Activated T-helper 1 cell treated with anti-CD3 and anti-CD28 coated beads, Interleukin-12 subunit alpha, Interleukin-12 subunit beta, Interleukin-2, Interleukin-4 antibody, amounts not matched to agents 30 ng/mL and 10 ng/mL and 1 ng/mL, durations not matched to agents 14 hours and 24 hours and 36 hours (primary cell): Measurements from ENCODE around the gene LRCH1. TPM values are rescaled to one million over a fixed set of nuclear protein-coding genes. Genes with fewer than 3 reads are reported as not detected.
A peak's percentile ranks its signal among the peaks of the same experiment; 100 is the strongest.

Experiments used
- DNase-seq: peaks from one replicate; pipeline ENCODE4 v3.0.0; 2021; ENCODE audit warnings: low spot score
- H3K27ac Mint-ChIP-seq: one replicate; pipeline ENCODE4 v1.8.0; 2021; ENCODE audit warnings: mild to moderate bottlenecking, mixed read lengths
- H3K27me3 Mint-ChIP-seq: one replicate; pipeline ENCODE4 v1.8.0; 2022; ENCODE audit warnings: mild to moderate bottlenecking, moderate library complexity, mixed read lengths; ENCODE audit not compliant: insufficient read depth
- H3K36me3 Mint-ChIP-seq: one replicate; pipeline ENCODE4 v1.8.0; 2021; ENCODE audit warnings: low read depth, mixed read lengths
- H3K4me1 Mint-ChIP-seq: one replicate; pipeline ENCODE4 v1.8.0; 2021; ENCODE audit warnings: low read depth, mixed read lengths
- H3K4me3 Mint-ChIP-seq: one replicate; pipeline ENCODE4 v1.8.0; 2021; ENCODE audit warnings: mild to moderate bottlenecking, moderate library complexity, mixed read lengths
- H3K9me3 Mint-ChIP-seq: one replicate; pipeline ENCODE4 v1.8.0; 2021; ENCODE audit warnings: mixed read lengths
- intact Hi-C: fragments of 100-400 bp; cut with micrococcal nuclease; formaldehyde crosslinking; loops from one replicate; pipeline ENCODE4 v1.15.1; 2024
- total RNA-seq: library from RNA; stranded (reverse); gene quantifications from 2 replicates; pipeline ENCODE4 v1.2.3, GENCODE V29; 2022

The LRCH1 gene
- total RNA-seq, 1 donor from 2014 or later: 20.3 TPM

- no peak overlapping the region for H3K27ac Mint-ChIP-seq
These were observed 76.9 kb downstream of the LRCH1 start for GRCh38 chr13:46629811-46630413.

DNA sequence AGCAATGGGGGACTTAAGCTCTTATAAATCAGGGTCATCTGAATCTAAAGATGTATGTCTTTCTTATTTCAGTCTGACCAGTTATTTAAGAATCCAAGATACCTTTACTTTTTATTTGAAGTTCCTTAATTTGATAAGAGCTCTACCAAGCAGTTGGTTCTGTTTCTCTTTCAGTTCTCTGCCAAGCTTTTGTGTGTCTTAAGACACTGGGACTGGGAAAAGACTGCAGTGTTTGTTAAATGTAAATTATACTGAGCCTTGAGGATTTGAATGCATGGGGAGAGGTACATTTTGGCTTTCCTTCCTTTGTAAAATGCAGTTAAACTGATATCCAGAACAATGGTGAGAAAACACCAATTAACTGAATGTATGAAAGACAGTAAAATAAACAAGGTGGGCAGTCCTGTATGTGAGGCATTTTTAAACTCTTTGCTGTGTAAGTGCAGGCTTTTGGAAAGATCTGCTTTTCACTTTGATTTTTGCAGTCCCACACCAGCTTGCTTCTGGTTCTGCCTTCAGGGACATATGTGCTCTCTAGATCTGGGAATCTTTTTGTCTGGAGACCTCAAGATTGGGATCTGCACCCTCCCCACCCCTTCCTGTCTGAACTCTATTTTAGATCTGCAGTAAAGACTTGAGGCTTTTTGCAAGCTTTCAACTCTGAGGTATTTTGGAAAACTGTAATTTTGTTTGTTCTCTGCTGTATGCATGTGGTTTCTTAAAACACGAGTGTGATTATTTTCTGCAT, 77.6 kb downstream of the LRCH1 start:
- Mint-ChIP-seq H3K4me3 (no peak overlapping the region), H3K27ac (peak overlapping the region; percentile 36), H3K27me3 (no peaks in the 10 kb centered on the region), H3K4me1 (peaks cover 30% of the 10 kb centered on the region), H3K9me3 (no peaks in the 10 kb centered on the region), H3K36me3 (peaks cover 6% of the 10 kb centered on the region)
- no peak for DNase-seq
- intact Hi-C loops: no loop called here

More at GRCh38 chr13:46629811-46630413, 76.9 kb downstream of the LRCH1 start:
- intact Hi-C loops: no loop called here
- DNase-seq: no peak
- H3K36me3 Mint-ChIP-seq: peaks cover 6% of the 10 kb centered on the region
- H3K27me3 Mint-ChIP-seq: no peaks in the 10 kb centered on the region
- H3K4me3 Mint-ChIP-seq: no peak overlapping the region
- H3K9me3 Mint-ChIP-seq: no peaks in the 10 kb centered on the region
- peaks cover 35% of the 10 kb centered on the region for H3K4me1 Mint-ChIP-seq

- Mint-ChIP-seq H3K27me3 (no peaks in the 10 kb centered on the region), H3K9me3 (no peaks in the 10 kb centered on the region), H3K27ac (peak overlapping the region; percentile 36), H3K4me1 (peaks cover 31% of the 10 kb centered on the region), H3K36me3 (peaks cover 6% of the 10 kb centered on the region), H3K4me3 (no peak overlapping the region)
- DNase-seq: no peak
- intact Hi-C loops: no loop called here
These were observed 78.2 kb downstream of the LRCH1 start for GRCh38 chr13:46631179-46631542.

GRCh38 chr13:46632176-46632575, 79.2 kb downstream of the LRCH1 start:
- no peaks in the 10 kb centered on the region for H3K9me3 Mint-ChIP-seq
- intact Hi-C loops: no loop called here
- peaks cover 41% of the 10 kb centered on the region for H3K4me1 Mint-ChIP-seq
- DNase-seq: no peak
- H3K27ac Mint-ChIP-seq: no peak overlapping the region
- no peak overlapping the region for H3K4me3 Mint-ChIP-seq
- H3K36me3 Mint-ChIP-seq: peaks cover 11% of the 10 kb centered on the region
- no peaks in the 10 kb centered on the region for H3K27me3 Mint-ChIP-seq

DNA sequence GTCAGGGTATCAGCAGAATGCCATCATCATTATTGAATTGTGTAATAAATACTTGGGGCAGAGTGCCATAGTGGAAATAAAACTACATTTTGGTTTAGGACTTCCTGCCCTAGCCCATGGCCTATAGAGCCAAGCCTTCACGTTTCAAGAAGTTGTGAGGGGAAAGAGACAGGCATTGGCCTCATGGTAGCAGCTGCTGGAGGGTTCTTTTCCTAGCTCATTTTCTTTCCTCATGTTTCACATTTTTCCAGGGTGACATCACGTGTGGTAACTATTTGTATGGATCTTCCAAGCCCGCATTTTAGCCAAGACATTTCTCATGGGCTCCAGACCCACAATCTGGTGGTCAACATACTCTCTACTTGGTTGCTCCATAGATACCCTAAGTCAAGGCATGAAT, 80.4 kb downstream of the LRCH1 start:
- DNase-seq: no peak
- Mint-ChIP-seq H3K36me3 (peaks cover 9% of the 10 kb centered on the region), H3K27ac (no peak overlapping the region), H3K4me3 (no peak overlapping the region), H3K9me3 (no peaks in the 10 kb centered on the region), H3K27me3 (no peaks in the 10 kb centered on the region), H3K4me1 (peaks cover 46% of the 10 kb centered on the region)
- intact Hi-C loops: no loop called here

- Mint-ChIP-seq H3K27ac (no peak overlapping the region), H3K9me3 (no peaks in the 10 kb centered on the region), H3K4me3 (no peak overlapping the region), H3K36me3 (peaks cover 9% of the 10 kb centered on the region), H3K27me3 (no peaks in the 10 kb centered on the region), H3K4me1 (peaks cover 35% of the 10 kb centered on the region)
- intact Hi-C loops: no loop called here
- DNase-seq: no peak
These were observed 83.5 kb downstream of the LRCH1 start for GRCh38 chr13:46636451-46636850.

DNA sequence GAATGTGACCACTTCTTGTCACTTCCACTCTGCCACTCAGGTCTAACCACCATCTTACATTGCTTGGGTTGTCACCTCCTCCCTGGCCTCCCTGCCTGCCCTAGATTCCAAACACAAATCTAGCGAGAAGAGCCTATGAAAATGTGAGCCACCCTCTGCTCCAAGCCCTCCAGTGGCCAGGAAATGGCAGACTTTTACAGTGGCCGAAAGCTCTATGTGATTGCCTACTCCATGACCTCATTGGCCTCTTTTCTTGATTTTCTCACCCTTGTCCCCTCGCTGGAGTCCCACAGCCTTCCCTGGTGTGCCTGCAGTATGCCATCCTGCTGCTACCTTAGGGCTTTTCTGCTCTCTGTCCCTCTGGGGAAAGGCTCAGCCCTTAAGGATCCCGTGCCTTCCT, 84.2 kb downstream of the LRCH1 start:
- no peak for DNase-seq
- Mint-ChIP-seq H3K9me3 (no peaks in the 10 kb centered on the region), H3K4me1 (peaks cover 40% of the 10 kb centered on the region), H3K27me3 (no peaks in the 10 kb centered on the region), H3K36me3 (peaks cover 8% of the 10 kb centered on the region), H3K4me3 (no peak overlapping the region), H3K27ac (no peak overlapping the region)
- intact Hi-C loops: no loop called here

DNA sequence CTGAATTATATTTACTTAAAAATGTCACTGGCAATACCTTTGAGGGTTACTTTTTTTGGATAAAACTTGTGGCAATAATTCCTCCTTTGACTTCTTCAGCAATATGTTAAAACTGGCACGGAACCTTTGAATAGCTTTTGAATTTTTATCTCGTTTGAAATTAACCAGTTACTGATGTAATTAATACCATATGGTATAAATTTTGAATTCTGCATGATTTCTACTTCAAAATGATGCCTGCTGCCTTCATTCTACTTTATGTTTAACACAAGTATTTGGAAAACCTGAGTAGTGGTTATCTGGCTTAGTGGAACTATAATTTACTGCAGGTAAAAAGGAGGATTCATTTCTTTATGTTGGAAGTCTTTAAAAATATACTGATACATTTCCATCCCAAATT, 85.3 kb downstream of the LRCH1 start:
- DNase-seq: no peak
- no peak overlapping the region for H3K4me3 Mint-ChIP-seq
- intact Hi-C loops: no loop called here
- H3K27me3 Mint-ChIP-seq: no peaks in the 10 kb centered on the region
- H3K4me1 Mint-ChIP-seq: peaks cover 43% of the 10 kb centered on the region
- no peak overlapping the region for H3K27ac Mint-ChIP-seq
- H3K9me3 Mint-ChIP-seq: no peaks in the 10 kb centered on the region
- H3K36me3 Mint-ChIP-seq: peaks cover 7% of the 10 kb centered on the region

GRCh38 chr13:46639033-46639981, 86.3 kb downstream of the LRCH1 start:
- H3K36me3 Mint-ChIP-seq: peaks cover 6% of the 10 kb centered on the region
- H3K4me3 Mint-ChIP-seq: no peak overlapping the region
- peaks cover 45% of the 10 kb centered on the region for H3K4me1 Mint-ChIP-seq
- H3K27ac Mint-ChIP-seq: no peak overlapping the region
- intact Hi-C loops: no loop called here
- no peaks in the 10 kb centered on the region for H3K27me3 Mint-ChIP-seq
- no peaks in the 10 kb centered on the region for H3K9me3 Mint-ChIP-seq
- DNase-seq: no peak

- H3K27me3 Mint-ChIP-seq: no peaks in the 10 kb centered on the region
- H3K4me1 Mint-ChIP-seq: peaks cover 40% of the 10 kb centered on the region
- H3K9me3 Mint-ChIP-seq: no peaks in the 10 kb centered on the region
- H3K36me3 Mint-ChIP-seq: peaks cover 5% of the 10 kb centered on the region
- DNase-seq: no peak
- intact Hi-C loops: no loop called here
- peak overlapping the region; percentile 3 for H3K27ac Mint-ChIP-seq
- no peak overlapping the region for H3K4me3 Mint-ChIP-seq
These were observed 87.9 kb downstream of the LRCH1 start for GRCh38 chr13:46640843-46641242.

DNA sequence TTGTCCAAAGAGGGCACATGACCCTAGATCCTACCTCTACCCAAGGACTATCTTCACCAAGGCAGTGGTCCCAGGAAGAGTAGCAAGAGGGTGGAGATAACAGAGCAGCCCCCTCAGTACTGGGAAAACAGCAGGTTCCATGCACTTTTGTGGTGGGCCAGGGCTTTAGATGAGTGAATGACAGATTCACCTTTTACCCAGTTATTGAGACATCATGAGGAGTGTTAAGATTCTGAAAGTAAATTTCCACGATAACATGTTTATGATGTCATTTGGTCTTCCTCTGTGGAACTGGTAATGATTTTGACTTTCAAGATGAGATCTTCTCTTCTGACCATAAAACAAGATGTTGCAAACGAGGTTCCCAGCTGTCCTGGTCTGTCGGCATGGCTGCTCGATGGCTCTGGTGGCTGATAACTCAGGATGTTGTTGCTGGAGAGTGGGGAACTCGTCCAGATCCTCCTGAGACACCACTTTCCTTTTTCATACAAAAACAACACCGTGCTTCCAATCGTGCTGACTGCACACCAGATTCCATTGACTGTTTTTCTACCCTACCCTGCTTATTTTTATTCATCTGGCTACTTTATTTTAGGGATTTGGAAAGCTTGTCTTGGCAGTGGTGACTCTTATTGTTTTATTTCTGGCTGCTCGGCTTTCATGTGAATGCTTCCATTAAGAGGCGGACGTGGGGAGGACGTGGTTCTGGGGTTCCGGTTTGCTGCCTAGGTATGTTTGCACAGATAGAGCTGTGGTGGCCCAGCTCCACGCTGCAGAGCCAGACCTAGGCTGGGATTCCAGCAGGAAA, 88.5 kb downstream of the LRCH1 start:
- intact Hi-C loops: no loop called here
- Mint-ChIP-seq H3K36me3 (peaks cover 3% of the 10 kb centered on the region), H3K27ac (no peak overlapping the region), H3K27me3 (no peaks in the 10 kb centered on the region), H3K4me1 (peaks cover 36% of the 10 kb centered on the region), H3K4me3 (no peak overlapping the region), H3K9me3 (no peaks in the 10 kb centered on the region)
- no peak for DNase-seq

DNA sequence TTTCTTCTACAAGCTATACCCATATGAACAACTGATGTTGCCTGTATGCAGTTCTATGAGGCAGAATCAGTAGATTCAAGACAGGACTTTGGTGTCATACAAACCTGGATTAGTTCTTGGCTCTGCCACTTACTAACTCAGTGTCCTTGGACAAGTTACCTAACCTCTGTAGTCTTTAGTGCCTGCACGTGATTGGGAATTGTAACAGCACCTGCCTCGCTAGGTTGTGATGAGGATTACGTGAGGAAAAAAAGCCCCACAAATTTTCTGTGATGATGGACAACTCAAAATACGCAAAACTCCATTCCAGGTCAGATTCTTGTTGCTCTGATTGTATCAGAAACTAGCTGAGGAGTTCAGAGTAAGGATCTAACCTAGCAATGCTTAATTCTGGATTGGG, 89.3 kb downstream of the LRCH1 start:
- no peak for DNase-seq
- no peaks in the 10 kb centered on the region for H3K27me3 Mint-ChIP-seq
- H3K36me3 Mint-ChIP-seq: no peaks in the 10 kb centered on the region
- no peak overlapping the region for H3K4me3 Mint-ChIP-seq
- intact Hi-C loops: no loop called here
- no peaks in the 10 kb centered on the region for H3K9me3 Mint-ChIP-seq
- H3K4me1 Mint-ChIP-seq: peaks cover 29% of the 10 kb centered on the region
- H3K27ac Mint-ChIP-seq: no peak overlapping the region
